Measurements from ENCODE around the gene BNC2. TPM values are rescaled to one million over a fixed set of nuclear protein-coding genes. Genes with fewer than 3 reads are reported as not detected.

The BNC2 gene
- total RNA-seq, 2 donors from 2014 or later, result 16.1 to 16.9 TPM

- TF ChIP-seq, protein P1, sequence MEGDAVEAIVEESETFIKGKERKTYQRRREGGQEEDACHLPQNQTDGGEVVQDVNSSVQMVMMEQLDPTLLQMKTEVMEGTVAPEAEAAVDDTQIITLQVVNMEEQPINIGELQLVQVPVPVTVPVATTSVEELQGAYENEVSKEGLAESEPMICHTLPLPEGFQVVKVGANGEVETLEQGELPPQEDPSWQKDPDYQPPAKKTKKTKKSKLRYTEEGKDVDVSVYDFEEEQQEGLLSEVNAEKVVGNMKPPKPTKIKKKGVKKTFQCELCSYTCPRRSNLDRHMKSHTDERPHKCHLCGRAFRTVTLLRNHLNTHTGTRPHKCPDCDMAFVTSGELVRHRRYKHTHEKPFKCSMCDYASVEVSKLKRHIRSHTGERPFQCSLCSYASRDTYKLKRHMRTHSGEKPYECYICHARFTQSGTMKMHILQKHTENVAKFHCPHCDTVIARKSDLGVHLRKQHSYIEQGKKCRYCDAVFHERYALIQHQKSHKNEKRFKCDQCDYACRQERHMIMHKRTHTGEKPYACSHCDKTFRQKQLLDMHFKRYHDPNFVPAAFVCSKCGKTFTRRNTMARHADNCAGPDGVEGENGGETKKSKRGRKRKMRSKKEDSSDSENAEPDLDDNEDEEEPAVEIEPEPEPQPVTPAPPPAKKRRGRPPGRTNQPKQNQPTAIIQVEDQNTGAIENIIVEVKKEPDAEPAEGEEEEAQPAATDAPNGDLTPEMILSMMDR (IDR thresholded peaks at IDR 0.05), result no peak
- DNase-seq (ENCODE audit: low spot score), result no peak
- Histone ChIP-seq H3K27me3 (replicated peaks; ENCODE audit: insufficient read depth) (no peaks in the 10 kb centered on the region), H3K4me3 (no peak overlapping the region), H3K9me3 (no peaks in the 10 kb centered on the region), H3K36me3 (no peaks in the 10 kb centered on the region), H3K4me1 (ENCODE audit: control insufficient read depth in 1 of 2, low read depth in 2 of 2) (no peaks in the 10 kb centered on the region), H3K27ac (no peak overlapping the region)
- no peak for ATAC-seq (ENCODE audit: insufficient number of reproducible peaks, low FRiP score, low read depth)
Measured at GRCh38 chr9:16459421-16460148, 410.9 kb downstream of the BNC2 start.

- ATAC-seq (ENCODE audit: insufficient number of reproducible peaks, low FRiP score, low read depth), result no peak
Measured at GRCh38 chr9:16458696-16459420, 411.6 kb downstream of the BNC2 start.

GRCh38 chr9:16455842-16456241 is 414.6 kb downstream of the BNC2 start:
- no peaks in the 10 kb centered on the region for H3K9me3 ChIP-seq
- H3K27ac ChIP-seq, result no peak overlapping the region
- no peaks in the 10 kb centered on the region for H3K27me3 ChIP-seq (replicated peaks; ENCODE audit: insufficient read depth)
- no peak overlapping the region for H3K4me3 ChIP-seq
- TF ChIP-seq, protein P1 (IDR thresholded peaks at IDR 0.05), result no peak
- DNase-seq (ENCODE audit: low spot score), result no peak
- no peaks in the 10 kb centered on the region for H3K36me3 ChIP-seq
- no peaks in the 10 kb centered on the region for H3K4me1 ChIP-seq (ENCODE audit: control insufficient read depth in 1 of 2, low read depth in 2 of 2)
- ATAC-seq (ENCODE audit: insufficient number of reproducible peaks, low FRiP score, low read depth), result no peak

More at GRCh38 chr9:16458696-16459420, 411.6 kb downstream of the BNC2 start:
- Histone ChIP-seq H3K27ac (no peak overlapping the region), H3K4me1 (ENCODE audit: control insufficient read depth in 1 of 2, low read depth in 2 of 2) (no peaks in the 10 kb centered on the region), H3K4me3 (no peak overlapping the region), H3K36me3 (no peaks in the 10 kb centered on the region), H3K27me3 (replicated peaks; ENCODE audit: insufficient read depth) (no peaks in the 10 kb centered on the region), H3K9me3 (no peaks in the 10 kb centered on the region)
- no peak for DNase-seq (ENCODE audit: low spot score)
- TF ChIP-seq, protein P1 (IDR thresholded peaks at IDR 0.05), result no peak

DNA sequence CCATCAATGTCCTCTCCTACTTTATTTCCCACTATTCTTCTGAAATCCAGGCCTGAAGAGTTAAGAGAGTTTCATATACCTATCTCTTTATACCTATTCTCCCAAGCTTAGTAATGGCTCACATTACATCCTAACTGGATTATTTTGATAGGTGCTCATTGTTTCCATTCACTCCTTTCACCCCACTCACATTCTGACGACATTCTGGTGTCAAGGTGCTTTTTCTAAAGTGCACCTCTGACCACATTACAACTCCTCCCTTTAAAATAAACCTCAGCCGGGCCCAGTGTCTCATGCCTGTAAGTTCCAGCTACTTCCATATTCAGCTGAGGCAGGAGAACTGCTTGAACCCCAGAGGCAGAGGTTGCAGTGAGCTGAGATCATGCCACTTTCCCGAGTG is 417.1 kb downstream of the BNC2 start:
- Histone ChIP-seq H3K27me3 (replicated peaks; ENCODE audit: insufficient read depth) (no peaks in the 10 kb centered on the region), H3K4me3 (no peak overlapping the region), H3K36me3 (no peaks in the 10 kb centered on the region), H3K27ac (no peak overlapping the region), H3K9me3 (no peaks in the 10 kb centered on the region), H3K4me1 (ENCODE audit: control insufficient read depth in 1 of 2, low read depth in 2 of 2) (no peaks in the 10 kb centered on the region)
- ATAC-seq (ENCODE audit: insufficient number of reproducible peaks, low FRiP score, low read depth) (no peak), DNase-seq (ENCODE audit: low spot score) (no peak)
- TF ChIP-seq, protein P1 (IDR thresholded peaks at IDR 0.05), result no peak

GRCh38 chr9:16450578-16450977 is 419.9 kb downstream of the BNC2 start:
- Histone ChIP-seq H3K4me3 (no peak overlapping the region), H3K36me3 (no peaks in the 10 kb centered on the region), H3K27ac (no peak overlapping the region), H3K4me1 (ENCODE audit: control insufficient read depth in 1 of 2, low read depth in 2 of 2) (no peaks in the 10 kb centered on the region), H3K9me3 (no peaks in the 10 kb centered on the region), H3K27me3 (replicated peaks; ENCODE audit: insufficient read depth) (no peaks in the 10 kb centered on the region)
- ATAC-seq (ENCODE audit: insufficient number of reproducible peaks, low FRiP score, low read depth) (no peak), DNase-seq (ENCODE audit: low spot score) (no peak)
- TF ChIP-seq, protein P1 (IDR thresholded peaks at IDR 0.05), result no peak
